HG02763 (cell line): ENCODE results near the gene ZC3H7B.
A peak's percentile ranks its signal among the peaks of the same experiment; 100 is the strongest.
"Not testable (repeated sequence)": the region's sequence is repeated elsewhere in the genome, so short reads cannot be mapped to it uniquely, and the experiment has no call there.

Source experiments
- ATAC-seq: cut with Tn5 transposase; IDR thresholded peaks from one replicate; pipeline ENCODE4 v1.9.1; 2021; ENCODE audit warnings: mild to moderate bottlenecking, moderate library complexity; ENCODE audit not compliant: unreplicated experiment

ZC3H7B gene

GRCh38 chr22:41301085-41302020, at the start of gene ZC3H7B:
TSS of gene ZC3H7B (plus strand) at chr22:41301525. CDS start at chr22:41320661, 19,136 bp downstream.
- peak; percentile 78 for ATAC-seq

- no peak for ATAC-seq
These were observed 49.0 kb upstream of the ZC3H7B start for GRCh38 chr22:41252365-41252764.

GRCh38 chr22:41254230-41254629, 47.1 kb upstream of the ZC3H7B start:
- no peak for ATAC-seq

GRCh38 chr22:41256254-41257253, 44.8 kb upstream of the ZC3H7B start:
- ATAC-seq: no peak

GRCh38 chr22:41257696-41258095, 43.6 kb upstream of the ZC3H7B start:
- ATAC-seq: no peak

- not testable (repeated sequence) for ATAC-seq
These were observed 41.6 kb upstream of the ZC3H7B start for GRCh38 chr22:41259756-41260155.

GRCh38 chr22:41260871-41261270, 40.5 kb upstream of the ZC3H7B start:
- ATAC-seq: no peak

- no peak for ATAC-seq
These were observed 39.6 kb upstream of the ZC3H7B start for GRCh38 chr22:41261541-41262249.

- no peak for ATAC-seq
These were observed 39.0 kb upstream of the ZC3H7B start for GRCh38 chr22:41262250-41262765.

GRCh38 chr22:41263704-41264103, 37.6 kb upstream of the ZC3H7B start:
- ATAC-seq: no peak

GRCh38 chr22:41264408-41264941, 36.9 kb upstream of the ZC3H7B start:
- no peak for ATAC-seq

- no peak for ATAC-seq
These were observed 33.4 kb upstream of the ZC3H7B start for GRCh38 chr22:41267958-41268357.

GRCh38 chr22:41271787-41272186, 29.5 kb upstream of the ZC3H7B start:
- no peak for ATAC-seq

- ATAC-seq: no peak
These were observed 28.2 kb upstream of the ZC3H7B start for GRCh38 chr22:41273128-41273527.

GRCh38 chr22:41274856-41275255, 26.5 kb upstream of the ZC3H7B start:
- ATAC-seq: no peak

GRCh38 chr22:41280065-41280464, 21.3 kb upstream of the ZC3H7B start:
- ATAC-seq: no peak

- no peak for ATAC-seq
These were observed 20.5 kb upstream of the ZC3H7B start for GRCh38 chr22:41280854-41281253.

GRCh38 chr22:41284465-41284864, 16.9 kb upstream of the ZC3H7B start:
- ATAC-seq: no peak

GRCh38 chr22:41285441-41285819, 15.9 kb upstream of the ZC3H7B start:
- no peak for ATAC-seq
